ENCODE data around the gene ZNF609. TPM values are rescaled to one million over a fixed set of nuclear protein-coding genes. Genes with fewer than 3 reads are reported as not detected.

Gene ZNF609
- polyA plus RNA-seq, 1 donor from 2014 or later, result 11.8 TPM

GRCh38 chr15:64621056-64621455, 160.7 kb downstream of the ZNF609 start:
- no peak overlapping the region for H2AFZ ChIP-seq (ENCODE audit: low read depth, low read length)
- TF ChIP-seq EP300 (conservative IDR thresholded peaks at IDR 0.05; ENCODE audit: poor library complexity, severe bottlenecking) (no peak), REST (IDR thresholded peaks at IDR 0.05; ENCODE audit: borderline replicate concordance) (no peak)
- H3K27me3 ChIP-seq (ENCODE audit: insufficient read depth, low read depth, low read length), result no peaks in the 10 kb centered on the region
- H3K4me2 ChIP-seq (ENCODE audit: low read length), result no peak overlapping the region
- no peaks in the 10 kb centered on the region for H3F3A ChIP-seq (ENCODE audit: insufficient read depth, low read length, poor library complexity, severe bottlenecking)
- H3K36me3 ChIP-seq (ENCODE audit: insufficient read depth, low read length), result no peaks in the 10 kb centered on the region
- H3K27ac ChIP-seq (ENCODE audit: low read length), result no peak overlapping the region
- H3K4me3 ChIP-seq (ENCODE audit: low read length), result no peak overlapping the region
- H3K9me3 ChIP-seq (ENCODE audit: low read length), result no peaks in the 10 kb centered on the region
- H3K79me2 ChIP-seq (replicated peaks; ENCODE audit: insufficient read depth, low read length), result peaks cover 32% of the 10 kb centered on the region
- no peaks in the 10 kb centered on the region for H4K20me1 ChIP-seq (ENCODE audit: insufficient read depth)
- H3K9me2 ChIP-seq (ENCODE audit: insufficient read depth, low read length), result no peaks in the 10 kb centered on the region
- H3K9ac ChIP-seq (ENCODE audit: low read length), result no peak overlapping the region

- Histone ChIP-seq H2AFZ (ENCODE audit: low read depth, low read length) (no peak overlapping the region), H3K4me2 (ENCODE audit: low read length) (no peak overlapping the region), H3K79me2 (replicated peaks; ENCODE audit: insufficient read depth, low read length) (peaks cover 23% of the 10 kb centered on the region), H3K36me3 (ENCODE audit: insufficient read depth, low read length) (no peaks in the 10 kb centered on the region), H3F3A (ENCODE audit: insufficient read depth, low read length, poor library complexity, severe bottlenecking) (no peaks in the 10 kb centered on the region), H4K20me1 (ENCODE audit: insufficient read depth) (no peaks in the 10 kb centered on the region), H3K9me3 (ENCODE audit: low read length) (no peaks in the 10 kb centered on the region), H3K27ac (ENCODE audit: low read length) (no peak overlapping the region), H3K9me2 (ENCODE audit: insufficient read depth, low read length) (no peaks in the 10 kb centered on the region), H3K4me3 (ENCODE audit: low read length) (no peak overlapping the region), H3K27me3 (ENCODE audit: insufficient read depth, low read depth, low read length) (no peaks in the 10 kb centered on the region), H3K9ac (ENCODE audit: low read length) (no peak overlapping the region)
- TF ChIP-seq MXI1 (conservative IDR thresholded peaks at IDR 0.05; ENCODE audit: poor library complexity, severe bottlenecking), result no peak
- no peak for TF ChIP-seq REST (IDR thresholded peaks at IDR 0.05; ENCODE audit: borderline replicate concordance)
- TF ChIP-seq CTCF (IDR thresholded peaks at IDR 0.05; ENCODE audit: poor library complexity, severe bottlenecking), result no peak
- TF ChIP-seq RAD21 (conservative IDR thresholded peaks at IDR 0.05), result no peak
- TF ChIP-seq TAF1 (IDR thresholded peaks at IDR 0.05; ENCODE audit: low read depth), result no peak
- no peak for TF ChIP-seq POLR2AphosphoS5 (IDR thresholded peaks at IDR 0.05)
- no peak for TF ChIP-seq EZH2 (IDR thresholded peaks at IDR 0.05; ENCODE audit: borderline replicate concordance, insufficient read depth, low read length, poor library complexity, severe bottlenecking)
- no peak for TF ChIP-seq SMC3 (conservative IDR thresholded peaks at IDR 0.05; ENCODE audit: poor library complexity)
- no peak for TF ChIP-seq EP300 (conservative IDR thresholded peaks at IDR 0.05; ENCODE audit: poor library complexity, severe bottlenecking)
Measured at GRCh38 chr15:64622410-64623260, 162.3 kb downstream of the ZNF609 start.

Measured in neural cell (in vitro differentiated cells).